NT2/D1 (cell line): ENCODE measurements around the gene DIS3L.
"Not testable (repeated sequence)": the region's sequence is repeated elsewhere in the genome, so short reads cannot be mapped to it uniquely, and the experiment has no call there.

Experiments
- DNase-seq: peaks from one replicate; pipeline ENCODE4 v3.0.0-alpha.2; 2011; ENCODE audit warnings: low read depth, low spot score
- H3K27me3 ChIP-seq: 2 replicates; pipeline ENCODE4 v1.6.0; 2011; ENCODE audit warnings: mild to moderate bottlenecking; ENCODE audit not compliant: insufficient read length, insufficient read depth
- H3K36me3 ChIP-seq: 2 replicates; pipeline ENCODE4 v1.6.1; 2011; ENCODE audit warnings: mild to moderate bottlenecking, low read length, mixed read lengths; ENCODE audit not compliant: insufficient read depth, insufficient read length
- H3K4me1 ChIP-seq: 2 replicates; pipeline ENCODE4 v1.5.1; 2011; ENCODE audit not compliant: insufficient read depth, insufficient read length
- H3K4me3 ChIP-seq: 2 replicates; pipeline ENCODE4 v1.5.1; 2011; ENCODE audit warnings: low read depth; ENCODE audit not compliant: insufficient read length
- H3K9ac ChIP-seq: 2 replicates; pipeline ENCODE4 v1.6.0; 2011; ENCODE audit warnings: low read depth; ENCODE audit not compliant: insufficient read length
- H3K9me3 ChIP-seq: 2 replicates; pipeline ENCODE4 v1.5.1; 2011; ENCODE audit warnings: mild to moderate bottlenecking, low read length; ENCODE audit not compliant: insufficient read depth
- SUZ12 ChIP-seq: IDR thresholded peaks from 2 replicates; pipeline ENCODE4 v1.6.1; 2011; ENCODE audit not compliant: insufficient read length, insufficient read depth; ENCODE audit errors: extremely low read depth
- YY1 ChIP-seq: IDR thresholded peaks from 2 replicates; pipeline ENCODE4 v1.6.1; 2011; ENCODE audit not compliant: insufficient read length, insufficient read depth
- ZNF274 ChIP-seq: IDR thresholded peaks from 2 replicates; pipeline ENCODE4 v1.6.1; 2011; ENCODE audit warnings: mild to moderate bottlenecking, low read depth, low read length

DIS3L gene

GRCh38 chr15:66364944-66365528 lies 71.7 kb downstream of the DIS3L start:
- Histone ChIP-seq H3K27me3 (no peaks in the 10 kb centered on the region), H3K9ac (no peak overlapping the region), H3K36me3 (no peaks in the 10 kb centered on the region), H3K9me3 (no peaks in the 10 kb centered on the region), H3K4me1 (peaks cover 2% of the 10 kb centered on the region), H3K4me3 (no peak overlapping the region)
- no peak for TF ChIP-seq ZNF274
- TF ChIP-seq SUZ12: no peak
- TF ChIP-seq YY1: no peak
- DNase-seq: no peak

- Histone ChIP-seq H3K27me3 (no peaks in the 10 kb centered on the region), H3K9me3 (peaks cover 11% of the 10 kb centered on the region), H3K36me3 (no peaks in the 10 kb centered on the region), H3K4me1 (no peaks in the 10 kb centered on the region), H3K9ac (no peak overlapping the region), H3K4me3 (no peak overlapping the region)
- TF ChIP-seq SUZ12: no peak
- no peak for TF ChIP-seq YY1
- TF ChIP-seq ZNF274: no peak
- no peak for DNase-seq
Measured at GRCh38 chr15:66369773-66370651, 76.6 kb downstream of the DIS3L start.

DNA sequence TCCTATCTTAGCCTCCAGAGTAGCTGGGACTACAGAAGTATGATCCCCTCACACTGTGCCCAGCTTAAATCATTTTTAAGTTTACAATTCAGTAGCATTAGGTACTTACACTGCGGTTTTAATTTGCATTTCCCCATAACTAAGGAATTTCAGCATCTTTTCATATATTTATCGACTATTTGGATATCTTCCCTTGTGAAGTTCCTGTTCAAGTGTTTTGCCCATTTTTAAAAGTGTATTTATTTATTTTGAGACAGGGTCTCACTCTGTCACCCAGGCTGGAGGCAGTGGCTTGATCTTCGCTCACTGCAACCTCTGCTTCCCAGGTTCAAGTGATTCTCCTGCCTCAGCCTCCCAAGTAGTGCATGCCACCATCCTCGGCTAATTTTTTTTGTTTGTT lies 80.8 kb downstream of the DIS3L start:
- no peaks in the 10 kb centered on the region for H3K36me3 ChIP-seq
- TF ChIP-seq YY1: no peak
- no peak for TF ChIP-seq ZNF274
- TF ChIP-seq SUZ12: no peak
- H3K27me3 ChIP-seq: no peaks in the 10 kb centered on the region
- no peak overlapping the region for H3K9ac ChIP-seq
- H3K4me1 ChIP-seq: no peaks in the 10 kb centered on the region
- H3K9me3 ChIP-seq: peaks cover 11% of the 10 kb centered on the region
- DNase-seq: no peak
- no peak overlapping the region for H3K4me3 ChIP-seq

DNA sequence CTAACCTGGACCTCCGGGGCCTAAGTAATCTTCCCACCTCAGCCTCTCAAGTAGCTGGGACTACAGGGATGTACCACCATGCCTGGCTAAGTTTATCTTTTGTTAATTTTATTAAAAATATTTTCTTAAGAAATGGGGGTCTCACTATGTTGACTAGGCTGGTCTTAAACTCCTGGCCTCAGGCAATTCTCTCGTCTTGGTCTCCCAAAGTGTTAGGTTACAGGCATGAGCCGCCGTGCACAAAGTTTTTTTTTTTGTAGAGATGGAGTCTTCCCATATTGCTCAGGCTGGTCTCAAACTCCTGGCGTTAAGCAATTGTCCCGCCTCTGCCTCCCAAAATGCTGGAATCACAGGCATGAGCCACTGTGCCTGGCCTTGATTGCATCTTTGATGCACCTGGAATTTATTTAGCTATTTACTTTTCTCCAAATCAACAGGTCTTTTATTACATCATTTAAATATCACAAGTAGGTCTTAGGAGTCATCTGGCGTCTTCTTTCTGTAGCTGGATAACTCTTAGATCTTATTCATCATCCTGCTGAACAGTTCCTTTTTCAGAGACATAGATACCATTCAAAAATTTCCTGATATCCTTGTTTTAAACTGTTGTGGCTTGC lies 85.6 kb downstream of the DIS3L start:
- Histone ChIP-seq H3K9ac (no peak overlapping the region), H3K36me3 (no peaks in the 10 kb centered on the region), H3K27me3 (no peaks in the 10 kb centered on the region), H3K4me3 (no peak overlapping the region), H3K9me3 (peaks cover 5% of the 10 kb centered on the region), H3K4me1 (no peaks in the 10 kb centered on the region)
- no peak for TF ChIP-seq YY1
- no peak for TF ChIP-seq ZNF274
- no peak for TF ChIP-seq SUZ12
- DNase-seq: no peak

DNA sequence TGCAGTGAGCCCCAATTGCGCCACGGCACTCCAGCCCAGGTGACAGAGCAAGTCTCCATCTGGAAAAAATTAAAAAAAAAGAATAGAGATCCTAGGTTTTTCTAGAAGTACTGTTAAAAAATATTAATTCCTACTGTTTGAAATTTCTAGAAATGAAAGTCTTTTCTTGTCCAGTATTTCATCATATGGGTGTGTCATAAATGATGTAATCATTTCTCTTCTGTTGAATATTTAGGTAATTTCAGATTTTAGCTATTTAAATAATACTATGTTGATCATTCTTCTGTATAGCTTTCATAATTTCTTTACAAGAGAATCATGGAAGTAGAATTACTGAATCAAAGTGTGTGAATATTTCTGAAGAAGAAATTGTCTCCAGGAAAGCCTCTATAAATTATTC lies 88.0 kb downstream of the DIS3L start:
- not testable (repeated sequence) for H3K27me3 ChIP-seq, H3K36me3 ChIP-seq, H3K4me1 ChIP-seq, DNase-seq, H3K9ac ChIP-seq, H3K4me3 ChIP-seq, H3K9me3 ChIP-seq
